ENCODE measurements around the gene EML1.
A peak's percentile ranks its signal among the peaks of the same experiment; 100 is the strongest.

Gene EML1

DNA sequence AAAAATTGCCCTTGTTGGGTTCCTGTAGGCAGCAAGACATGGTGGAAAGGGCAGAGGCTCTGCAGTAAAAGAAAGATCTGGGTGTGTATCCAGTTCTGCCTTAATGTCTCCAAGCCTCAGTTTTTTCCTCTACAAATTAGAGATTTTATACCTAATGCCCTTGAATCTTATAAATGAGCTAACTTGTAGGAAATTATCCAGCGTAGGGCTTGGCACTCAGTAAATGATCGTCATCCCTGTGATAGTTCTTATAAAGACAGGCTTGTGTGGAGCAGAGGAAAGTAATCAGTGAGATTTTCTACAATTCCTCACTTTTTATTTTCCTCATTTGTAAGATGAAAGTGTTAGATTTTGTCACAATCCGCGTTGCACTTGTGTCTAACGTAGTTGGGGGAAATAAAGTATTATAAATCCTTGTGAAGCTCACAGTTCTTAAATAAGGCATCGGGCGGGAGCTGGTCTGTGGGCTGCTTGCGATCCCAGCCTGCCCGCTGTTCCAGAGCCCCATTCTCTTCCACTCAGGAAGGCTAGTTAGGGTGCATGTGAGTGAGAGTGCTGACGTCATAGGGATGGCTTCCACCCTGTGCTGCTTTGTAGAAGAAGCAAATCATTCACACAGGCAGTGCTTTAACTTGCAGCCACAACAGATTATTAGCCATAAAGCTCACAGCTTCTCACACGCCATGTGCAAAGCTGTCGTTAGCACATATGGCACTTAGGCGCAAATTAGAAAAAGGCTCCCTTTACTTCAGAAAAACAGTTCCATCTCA is 87.6 kb downstream of the EML1 start:
- Histone ChIP-seq H3K4me3 (ENCODE audit: low read depth, low read length) (no peak overlapping the region), H3K27me3 (no peaks in the 10 kb centered on the region), H3K4me1 (peaks cover 3% of the 10 kb centered on the region; the same call in 1 of the 2 replicates), H3K36me3 (no peaks in the 10 kb centered on the region), H3K9me3 (no peaks in the 10 kb centered on the region)
- TF ChIP-seq, protein P1, sequence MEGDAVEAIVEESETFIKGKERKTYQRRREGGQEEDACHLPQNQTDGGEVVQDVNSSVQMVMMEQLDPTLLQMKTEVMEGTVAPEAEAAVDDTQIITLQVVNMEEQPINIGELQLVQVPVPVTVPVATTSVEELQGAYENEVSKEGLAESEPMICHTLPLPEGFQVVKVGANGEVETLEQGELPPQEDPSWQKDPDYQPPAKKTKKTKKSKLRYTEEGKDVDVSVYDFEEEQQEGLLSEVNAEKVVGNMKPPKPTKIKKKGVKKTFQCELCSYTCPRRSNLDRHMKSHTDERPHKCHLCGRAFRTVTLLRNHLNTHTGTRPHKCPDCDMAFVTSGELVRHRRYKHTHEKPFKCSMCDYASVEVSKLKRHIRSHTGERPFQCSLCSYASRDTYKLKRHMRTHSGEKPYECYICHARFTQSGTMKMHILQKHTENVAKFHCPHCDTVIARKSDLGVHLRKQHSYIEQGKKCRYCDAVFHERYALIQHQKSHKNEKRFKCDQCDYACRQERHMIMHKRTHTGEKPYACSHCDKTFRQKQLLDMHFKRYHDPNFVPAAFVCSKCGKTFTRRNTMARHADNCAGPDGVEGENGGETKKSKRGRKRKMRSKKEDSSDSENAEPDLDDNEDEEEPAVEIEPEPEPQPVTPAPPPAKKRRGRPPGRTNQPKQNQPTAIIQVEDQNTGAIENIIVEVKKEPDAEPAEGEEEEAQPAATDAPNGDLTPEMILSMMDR (IDR thresholded peaks at IDR 0.05; ENCODE audit: low read depth, low read length) = no peak
- DNase-seq = no peak

DNA sequence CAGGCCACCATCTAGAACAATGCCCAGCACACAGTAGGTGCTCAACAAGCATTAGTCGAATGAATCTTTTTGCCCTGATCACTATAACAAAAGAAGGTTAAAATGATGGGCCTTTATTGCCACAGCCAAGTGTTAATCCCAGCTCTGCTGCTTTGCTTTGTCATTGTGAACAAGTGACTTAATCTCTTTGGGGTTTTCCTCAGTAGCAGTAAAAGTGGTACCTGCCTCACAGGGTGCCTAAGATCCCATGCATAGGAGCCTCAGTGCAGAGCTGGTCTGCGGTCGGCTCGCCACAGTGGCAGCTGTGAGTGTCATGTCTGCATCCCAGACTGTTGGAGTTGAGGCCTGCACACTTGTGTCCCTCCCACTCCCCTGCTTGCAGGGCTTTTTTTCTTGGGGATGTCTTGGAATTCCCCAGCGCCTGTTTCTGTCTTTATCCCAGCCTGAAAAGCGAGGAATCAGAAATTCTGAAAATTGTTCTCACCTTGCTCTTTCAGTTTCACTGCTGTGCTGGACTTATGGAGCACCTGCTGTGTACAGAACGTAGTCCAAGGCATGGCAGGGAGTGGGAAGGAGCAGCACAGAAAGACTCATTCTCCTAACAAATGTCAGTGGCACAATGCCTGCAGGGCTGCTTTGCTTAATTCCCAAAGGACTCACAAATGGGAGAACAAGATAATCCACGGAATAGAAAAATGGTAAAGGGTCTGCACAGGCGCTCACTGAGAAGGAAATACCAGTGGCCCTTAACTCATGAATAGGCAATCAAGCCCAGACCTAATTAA is 90.8 kb downstream of the EML1 start:
- H3K4me3 ChIP-seq (ENCODE audit: low read depth, low read length) = no peak overlapping the region
- no peak for DNase-seq

DNA sequence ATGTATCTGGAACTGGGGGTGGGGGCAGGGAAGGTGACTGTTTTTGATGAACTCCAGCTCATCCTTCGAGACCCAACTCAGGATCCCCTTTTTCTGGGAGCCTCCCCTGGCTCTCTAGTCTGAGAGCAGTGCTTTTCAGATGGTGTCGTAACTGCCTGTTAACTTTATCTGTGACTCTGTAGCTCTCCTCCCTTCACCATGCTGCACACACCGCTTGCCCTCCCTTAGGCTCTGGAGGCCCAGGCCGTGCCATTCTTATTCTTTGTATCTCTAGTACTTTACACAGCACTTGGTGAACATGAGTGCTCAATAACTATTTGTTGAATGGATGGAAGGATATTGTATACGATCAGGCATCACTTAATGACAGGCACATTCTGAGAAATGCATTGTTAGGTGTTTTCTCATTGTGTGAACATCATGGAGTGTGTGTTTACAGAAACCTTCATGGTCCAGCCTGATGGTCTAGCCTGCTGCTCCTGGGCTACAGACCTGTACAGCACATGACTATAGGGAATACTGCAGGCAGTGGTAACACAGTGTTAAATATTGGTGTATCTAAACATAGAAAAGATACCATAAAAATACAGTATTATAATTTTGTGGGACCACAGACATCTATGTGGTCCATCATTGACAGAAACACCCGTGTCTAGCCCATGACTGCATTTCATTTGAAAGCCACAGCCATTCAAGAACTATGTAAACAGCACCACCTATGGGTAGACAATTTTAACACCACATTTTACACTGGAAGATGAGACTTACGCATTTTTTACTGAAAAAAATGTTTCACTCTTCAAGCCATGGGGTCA is 91.8 kb downstream of the EML1 start:
- TF ChIP-seq, protein P1 (IDR thresholded peaks at IDR 0.05; ENCODE audit: low read depth, low read length) = peak; percentile 76
- H3K27me3 ChIP-seq = no peaks in the 10 kb centered on the region
- H3K9me3 ChIP-seq = no peaks in the 10 kb centered on the region
- peak; percentile 46 for DNase-seq
- H3K4me1 ChIP-seq = peaks cover 3% of the 10 kb centered on the region; the same call in 1 of the 2 replicates
- H3K36me3 ChIP-seq = no peaks in the 10 kb centered on the region
- H3K4me3 ChIP-seq (ENCODE audit: low read depth, low read length) = no peak overlapping the region

More for the DNA sequence above, 90.8 kb downstream of the EML1 start:
- Histone ChIP-seq H3K4me1 (peaks cover 3% of the 10 kb centered on the region; the same call in 1 of the 2 replicates), H3K9me3 (no peaks in the 10 kb centered on the region), H3K36me3 (no peaks in the 10 kb centered on the region), H3K27me3 (no peaks in the 10 kb centered on the region)
- TF ChIP-seq, protein P1 (IDR thresholded peaks at IDR 0.05; ENCODE audit: low read depth, low read length) = no peak

DNA sequence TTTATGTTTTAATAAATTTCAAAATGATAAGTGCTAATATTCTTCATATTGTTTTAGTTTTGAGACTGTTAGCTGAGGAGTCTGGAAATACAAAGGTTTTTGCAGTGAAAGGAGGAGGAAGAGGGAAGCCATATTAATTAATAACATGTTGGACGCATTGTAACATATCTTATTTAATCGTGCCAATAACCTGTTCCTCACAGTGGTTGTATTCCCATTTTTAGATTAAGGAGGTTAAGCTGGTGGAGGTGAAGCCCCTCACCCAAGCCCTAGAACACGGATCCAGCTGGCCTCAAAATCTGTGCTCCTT is 92.4 kb downstream of the EML1 start:
- Histone ChIP-seq H3K4me1 (peaks cover 3% of the 10 kb centered on the region; the same call in 1 of the 2 replicates), H3K27me3 (no peaks in the 10 kb centered on the region), H3K9me3 (no peaks in the 10 kb centered on the region), H3K4me3 (ENCODE audit: low read depth, low read length) (no peak overlapping the region), H3K36me3 (no peaks in the 10 kb centered on the region)
- no peak for DNase-seq
- TF ChIP-seq, protein P1 (IDR thresholded peaks at IDR 0.05; ENCODE audit: low read depth, low read length) = no peak

DNA sequence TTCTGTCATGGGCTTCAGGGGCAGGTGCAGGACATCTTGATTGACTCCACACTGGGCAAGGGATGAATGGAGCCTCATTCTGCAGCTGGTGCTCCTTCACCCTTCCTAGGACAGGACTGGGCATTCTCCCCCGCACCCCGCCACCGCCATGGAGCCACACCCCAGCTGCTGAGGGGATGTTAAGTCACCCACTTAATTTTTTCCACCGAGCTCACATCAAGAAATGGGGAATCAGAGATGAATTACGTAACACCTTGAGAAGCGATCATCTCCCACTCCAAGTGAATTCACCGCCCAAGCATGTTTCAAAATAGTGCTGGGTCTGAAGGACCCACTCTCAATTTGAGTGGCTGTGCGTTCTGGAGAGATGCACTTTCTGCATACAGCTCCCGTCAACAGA is 94.2 kb downstream of the EML1 start:
- peaks cover 3% of the 10 kb centered on the region; the same call in 1 of the 2 replicates for H3K4me1 ChIP-seq
- TF ChIP-seq, protein P1 (IDR thresholded peaks at IDR 0.05; ENCODE audit: low read depth, low read length) = no peak
- H3K36me3 ChIP-seq = no peaks in the 10 kb centered on the region
- no peaks in the 10 kb centered on the region for H3K27me3 ChIP-seq
- H3K4me3 ChIP-seq (ENCODE audit: low read depth, low read length) = no peak overlapping the region
- H3K9me3 ChIP-seq = no peaks in the 10 kb centered on the region
- DNase-seq = no peak
